Measurements from ENCODE around the gene SPTBN4. TPM values are rescaled to one million over a fixed set of nuclear protein-coding genes. Genes with fewer than 3 reads are reported as not detected.

The SPTBN4 gene
- total RNA-seq, 1 donor from 2014 or later, result 161 TPM

DNA sequence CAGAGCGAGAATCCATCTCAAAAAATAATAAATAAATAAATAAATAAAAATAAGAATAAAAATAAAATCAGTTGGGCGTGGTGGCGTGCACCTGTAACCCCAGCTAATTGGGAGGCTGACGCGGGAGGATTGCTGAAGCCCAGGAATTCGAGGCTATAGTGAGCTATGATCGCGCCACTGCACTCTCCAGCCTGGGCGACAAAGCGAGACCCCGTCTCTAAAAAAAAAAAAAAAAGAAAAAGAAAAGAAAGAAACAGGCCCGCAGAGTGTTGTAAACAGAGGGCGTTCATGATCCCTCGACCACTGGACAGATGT, 46.4 kb upstream of the SPTBN4 start:
- Mint-ChIP-seq H3K27ac (ENCODE audit: unreplicated experiment) (peak overlapping the region; percentile 71), H3K4me1 (ENCODE audit: low read depth, unreplicated experiment) (peaks cover 30% of the 10 kb centered on the region), H3K36me3 (ENCODE audit: unreplicated experiment) (no peaks in the 10 kb centered on the region), H3K27me3 (ENCODE audit: unreplicated experiment) (peaks cover 8% of the 10 kb centered on the region), H3K9me3 (ENCODE audit: unreplicated experiment) (peaks cover 12% of the 10 kb centered on the region), H3K4me3 (ENCODE audit: unreplicated experiment) (peak overlapping the region; percentile 75)
- TF ChIP-seq, protein P1, sequence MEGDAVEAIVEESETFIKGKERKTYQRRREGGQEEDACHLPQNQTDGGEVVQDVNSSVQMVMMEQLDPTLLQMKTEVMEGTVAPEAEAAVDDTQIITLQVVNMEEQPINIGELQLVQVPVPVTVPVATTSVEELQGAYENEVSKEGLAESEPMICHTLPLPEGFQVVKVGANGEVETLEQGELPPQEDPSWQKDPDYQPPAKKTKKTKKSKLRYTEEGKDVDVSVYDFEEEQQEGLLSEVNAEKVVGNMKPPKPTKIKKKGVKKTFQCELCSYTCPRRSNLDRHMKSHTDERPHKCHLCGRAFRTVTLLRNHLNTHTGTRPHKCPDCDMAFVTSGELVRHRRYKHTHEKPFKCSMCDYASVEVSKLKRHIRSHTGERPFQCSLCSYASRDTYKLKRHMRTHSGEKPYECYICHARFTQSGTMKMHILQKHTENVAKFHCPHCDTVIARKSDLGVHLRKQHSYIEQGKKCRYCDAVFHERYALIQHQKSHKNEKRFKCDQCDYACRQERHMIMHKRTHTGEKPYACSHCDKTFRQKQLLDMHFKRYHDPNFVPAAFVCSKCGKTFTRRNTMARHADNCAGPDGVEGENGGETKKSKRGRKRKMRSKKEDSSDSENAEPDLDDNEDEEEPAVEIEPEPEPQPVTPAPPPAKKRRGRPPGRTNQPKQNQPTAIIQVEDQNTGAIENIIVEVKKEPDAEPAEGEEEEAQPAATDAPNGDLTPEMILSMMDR (IDR thresholded peaks at IDR 0.05; ENCODE audit: partially characterized antibody, unreplicated experiment), result no peak
- DNase-seq, result no peak

DNA sequence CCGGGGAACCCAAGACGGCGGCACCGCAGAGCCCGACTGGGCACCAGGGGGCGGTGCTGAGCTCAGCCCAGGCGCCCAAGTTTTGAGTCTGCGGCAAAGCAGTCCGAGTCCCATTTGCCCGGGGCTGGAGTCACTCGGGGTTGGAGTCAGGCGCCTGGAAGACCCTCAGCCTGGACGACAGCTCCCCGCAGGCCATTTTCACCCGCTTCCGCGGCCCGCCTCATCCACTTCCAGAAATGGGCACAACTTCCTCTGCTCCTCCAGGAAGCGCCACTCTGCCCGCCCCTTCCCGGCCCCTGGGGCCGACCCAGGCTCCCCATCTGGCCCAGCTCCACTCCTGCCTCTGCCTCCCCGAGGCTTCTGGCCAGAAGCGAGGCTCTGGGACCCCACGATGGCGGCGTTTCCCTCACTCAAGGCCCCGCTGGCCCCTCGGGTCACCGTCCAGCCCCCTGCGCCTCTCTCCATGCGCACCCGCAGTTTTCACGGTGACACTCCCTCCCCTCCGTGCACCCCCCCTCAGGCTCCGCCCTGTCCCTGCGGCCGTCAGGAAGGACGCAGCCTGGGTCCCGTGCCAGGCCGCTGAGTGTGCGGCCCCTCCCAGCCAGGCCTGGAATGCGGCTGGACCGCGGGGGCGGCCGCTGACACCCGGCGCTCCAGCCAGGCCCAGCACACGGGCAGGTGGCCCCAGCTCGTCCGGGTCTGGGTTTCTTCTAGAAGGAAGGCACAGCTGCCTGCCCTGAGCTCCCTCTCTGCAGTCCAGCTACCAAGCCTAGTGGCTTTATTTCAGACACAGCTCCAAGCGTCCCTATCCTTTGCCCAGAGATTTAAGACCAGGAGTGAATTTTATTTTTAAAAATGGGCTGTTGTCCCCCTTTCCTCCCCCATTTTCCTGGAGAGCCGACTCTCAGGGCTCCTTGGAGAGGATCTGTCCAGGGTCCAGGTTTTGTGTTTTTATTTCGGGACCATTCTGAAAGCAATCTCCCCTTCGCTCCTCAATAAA, 45.7 kb upstream of the SPTBN4 start:
- peaks cover 11% of the 10 kb centered on the region for H3K27me3 Mint-ChIP-seq (ENCODE audit: unreplicated experiment)
- peak overlapping the region; percentile 82 for H3K27ac Mint-ChIP-seq (ENCODE audit: unreplicated experiment)
- peak overlapping the region; percentile 75 for H3K4me3 Mint-ChIP-seq (ENCODE audit: unreplicated experiment)
- H3K36me3 Mint-ChIP-seq (ENCODE audit: unreplicated experiment), result no peaks in the 10 kb centered on the region
- TF ChIP-seq, protein P1 (IDR thresholded peaks at IDR 0.05; ENCODE audit: partially characterized antibody, unreplicated experiment), result peak; percentile 94
- peak; percentile 89 for DNase-seq
- peaks cover 30% of the 10 kb centered on the region for H3K4me1 Mint-ChIP-seq (ENCODE audit: low read depth, unreplicated experiment)
- H3K9me3 Mint-ChIP-seq (ENCODE audit: unreplicated experiment), result peaks cover 11% of the 10 kb centered on the region

DNA sequence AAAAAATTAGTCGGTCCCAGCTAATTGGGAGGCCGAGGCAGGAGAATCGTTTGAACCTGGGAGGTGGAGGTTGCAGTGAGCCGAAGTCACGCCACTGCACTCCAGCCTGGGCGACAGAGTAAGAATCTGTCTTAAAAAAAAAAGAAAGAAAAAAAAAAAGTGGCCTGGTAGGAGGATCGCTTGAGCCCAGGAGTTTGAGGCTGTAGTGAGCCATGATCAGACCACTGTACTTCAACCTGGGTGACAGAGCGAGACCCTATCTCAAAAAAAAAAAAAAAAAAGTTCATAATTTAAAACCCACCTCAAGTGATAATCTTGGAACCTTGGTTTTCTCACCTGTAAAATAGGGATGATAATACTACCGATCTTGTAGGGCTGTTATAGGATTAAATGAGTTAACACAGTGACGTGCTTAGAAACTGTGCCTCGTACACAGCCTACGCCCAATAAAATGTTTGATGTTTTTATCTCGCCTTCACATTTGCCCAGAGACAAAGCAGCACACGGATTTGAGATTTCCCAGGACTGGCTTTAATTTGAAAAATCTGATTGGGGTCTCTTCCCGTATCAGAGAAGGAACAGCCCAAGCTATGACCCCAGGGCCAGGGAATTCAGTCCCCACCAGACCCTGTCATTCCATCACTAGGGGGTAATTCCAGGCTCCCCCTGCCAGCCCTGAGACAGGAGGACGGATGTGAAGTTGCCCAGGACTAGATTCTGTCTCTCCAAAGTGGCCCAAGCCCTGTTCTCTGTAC, 44.6 kb upstream of the SPTBN4 start:
- peaks cover 27% of the 10 kb centered on the region for H3K4me1 Mint-ChIP-seq (ENCODE audit: low read depth, unreplicated experiment)
- H3K27me3 Mint-ChIP-seq (ENCODE audit: unreplicated experiment), result peaks cover 11% of the 10 kb centered on the region
- H3K9me3 Mint-ChIP-seq (ENCODE audit: unreplicated experiment), result peaks cover 8% of the 10 kb centered on the region
- TF ChIP-seq, protein P1 (IDR thresholded peaks at IDR 0.05; ENCODE audit: partially characterized antibody, unreplicated experiment), result no peak
- no peak for DNase-seq
- H3K36me3 Mint-ChIP-seq (ENCODE audit: unreplicated experiment), result no peaks in the 10 kb centered on the region
- peak overlapping the region; percentile 49 for H3K27ac Mint-ChIP-seq (ENCODE audit: unreplicated experiment)
- H3K4me3 Mint-ChIP-seq (ENCODE audit: unreplicated experiment), result peak overlapping the region; percentile 18

DNA sequence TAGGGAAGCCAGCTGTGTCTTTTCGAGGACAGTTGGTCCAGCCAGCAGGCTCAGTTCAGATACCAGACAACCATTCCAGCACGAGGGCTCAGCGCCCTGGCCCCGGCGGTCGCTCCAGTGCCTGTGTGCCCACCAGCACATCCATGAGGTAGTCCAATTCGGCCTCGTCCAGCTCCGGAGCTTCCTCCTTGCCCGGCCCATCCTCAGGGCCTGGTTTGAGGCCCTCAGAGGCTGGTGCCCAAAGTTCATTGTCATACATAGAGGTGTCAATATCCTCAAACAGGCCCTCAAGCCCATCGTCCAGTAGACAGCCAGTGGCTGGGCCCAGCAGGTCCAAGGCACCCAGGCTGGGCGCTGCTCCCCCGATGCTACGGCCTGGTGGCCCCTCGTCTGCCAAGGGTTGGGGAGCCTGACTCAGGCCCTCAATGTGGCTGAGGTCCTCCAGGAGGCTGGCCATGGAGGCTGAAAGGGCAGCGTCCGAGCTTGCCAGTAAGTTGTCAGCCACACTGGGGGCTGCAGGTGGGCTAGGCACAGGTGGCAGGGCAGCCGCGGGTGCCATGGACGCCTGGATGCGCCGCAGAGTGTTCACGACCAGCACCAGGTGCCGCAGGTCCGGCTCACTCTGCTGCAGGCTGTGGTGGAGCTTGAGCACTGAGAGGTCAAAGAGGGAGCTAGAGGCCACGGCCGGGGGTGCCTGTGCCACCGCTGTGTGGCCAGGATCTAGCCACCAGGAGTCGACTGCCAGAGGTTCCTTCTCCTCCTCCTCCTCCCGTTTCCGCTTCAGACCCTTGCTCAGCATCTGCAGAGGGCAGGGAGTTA, 43.8 kb upstream of the SPTBN4 start:
- peak overlapping the region; percentile 49 for H3K27ac Mint-ChIP-seq (ENCODE audit: unreplicated experiment)
- no peak for DNase-seq
- peaks cover 22% of the 10 kb centered on the region for H3K4me1 Mint-ChIP-seq (ENCODE audit: low read depth, unreplicated experiment)
- TF ChIP-seq, protein P1 (IDR thresholded peaks at IDR 0.05; ENCODE audit: partially characterized antibody, unreplicated experiment), result no peak
- peaks cover 8% of the 10 kb centered on the region for H3K9me3 Mint-ChIP-seq (ENCODE audit: unreplicated experiment)
- H3K36me3 Mint-ChIP-seq (ENCODE audit: unreplicated experiment), result no peaks in the 10 kb centered on the region
- peaks cover 11% of the 10 kb centered on the region for H3K27me3 Mint-ChIP-seq (ENCODE audit: unreplicated experiment)
- H3K4me3 Mint-ChIP-seq (ENCODE audit: unreplicated experiment), result peak overlapping the region; percentile 18
